ENCODE data around the gene SH3GLB1. TPM values are rescaled to one million over a fixed set of nuclear protein-coding genes. Genes with fewer than 3 reads are reported as not detected.
"Not testable (repeated sequence)": the region's sequence is repeated elsewhere in the genome, so short reads cannot be mapped to it uniquely, and the experiment has no call there.

Gene SH3GLB1
- total RNA-seq (2022) (48.7 and 50.6 TPM in 2 replicates), Bru-seq, nascent RNA (percentile 88 among the genes with signal in this experiment), BruChase-seq, experiment 1, labeled RNA remaining after a 2-hour chase (percentile 85 among the genes with signal in this experiment), BruChase-seq, experiment 2, labeled RNA remaining after a 6-hour chase (percentile 91 among the genes with signal in this experiment)
- long read RNA-seq, full-length matches to known transcripts, result 97 of 109 reads
- long read RNA-seq, partial matches to known transcripts, result 2 of 109 reads
- long read RNA-seq, other reads (novel, unspliced or antisense), result 10 of 109 reads

DNA sequence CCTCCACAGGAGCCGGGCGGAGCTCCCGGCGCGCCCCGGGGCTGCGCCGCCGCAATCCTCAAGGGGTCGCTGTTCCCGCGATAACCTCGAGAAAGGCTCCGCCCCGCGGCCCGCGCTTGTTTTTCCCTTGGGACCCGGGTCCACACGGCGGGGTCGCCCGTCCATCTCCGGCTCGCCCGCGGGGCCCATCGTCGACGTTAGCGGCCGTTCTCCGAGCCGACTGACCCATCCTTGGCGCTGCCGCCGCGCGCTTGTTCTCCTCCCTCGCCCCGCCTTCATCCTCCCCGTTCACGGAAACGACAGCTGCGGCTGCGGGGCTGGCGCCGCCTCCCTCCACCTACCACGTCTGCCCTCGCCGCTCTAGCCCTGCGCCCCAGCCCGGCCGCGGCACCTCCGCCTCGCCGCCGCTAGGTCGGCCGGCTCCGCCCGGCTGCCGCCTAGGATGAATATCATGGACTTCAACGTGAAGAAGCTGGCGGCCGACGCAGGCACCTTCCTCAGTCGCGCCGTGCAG, at the start of gene SH3GLB1:
Gene SH3GLB1, plus strand, starts transcription at position 119 of the 514 bp plus-strand sequence. Its CDS starts 324 bp downstream, at position 443.
- H3K36me3 ChIP-seq (ENCODE audit: control insufficient read depth, insufficient read depth, low read length), result no peaks in the 10 kb centered on the region
- H3K9me3 Mint-ChIP-seq (ENCODE audit: unreplicated experiment), result no peaks in the 10 kb centered on the region
- H3K27me3 Mint-ChIP-seq (ENCODE audit: insufficient read depth, unreplicated experiment), result no peaks in the 10 kb centered on the region
- peak within 1 kb of the TSS; percentile 98 for H3K4me3 Mint-ChIP-seq (ENCODE audit: unreplicated experiment)
- TF ChIP-seq, protein P1, sequence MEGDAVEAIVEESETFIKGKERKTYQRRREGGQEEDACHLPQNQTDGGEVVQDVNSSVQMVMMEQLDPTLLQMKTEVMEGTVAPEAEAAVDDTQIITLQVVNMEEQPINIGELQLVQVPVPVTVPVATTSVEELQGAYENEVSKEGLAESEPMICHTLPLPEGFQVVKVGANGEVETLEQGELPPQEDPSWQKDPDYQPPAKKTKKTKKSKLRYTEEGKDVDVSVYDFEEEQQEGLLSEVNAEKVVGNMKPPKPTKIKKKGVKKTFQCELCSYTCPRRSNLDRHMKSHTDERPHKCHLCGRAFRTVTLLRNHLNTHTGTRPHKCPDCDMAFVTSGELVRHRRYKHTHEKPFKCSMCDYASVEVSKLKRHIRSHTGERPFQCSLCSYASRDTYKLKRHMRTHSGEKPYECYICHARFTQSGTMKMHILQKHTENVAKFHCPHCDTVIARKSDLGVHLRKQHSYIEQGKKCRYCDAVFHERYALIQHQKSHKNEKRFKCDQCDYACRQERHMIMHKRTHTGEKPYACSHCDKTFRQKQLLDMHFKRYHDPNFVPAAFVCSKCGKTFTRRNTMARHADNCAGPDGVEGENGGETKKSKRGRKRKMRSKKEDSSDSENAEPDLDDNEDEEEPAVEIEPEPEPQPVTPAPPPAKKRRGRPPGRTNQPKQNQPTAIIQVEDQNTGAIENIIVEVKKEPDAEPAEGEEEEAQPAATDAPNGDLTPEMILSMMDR (IDR thresholded peaks at IDR 0.05; ENCODE audit: insufficient read depth in 1 of 2, low read depth in 1 of 2, low read length in 1 of 2, severe bottlenecking in 1 of 2, unreplicated experiment in 1 of 2), result peak; percentile 68 to 76
- H3K4me3 ChIP-seq (ENCODE audit: low read depth, low read length), result peak within 1 kb of the TSS; percentile 82
- peak within 1 kb of the TSS; percentile 95 for H3K27ac Mint-ChIP-seq (ENCODE audit: unreplicated experiment)
- peak; percentile 91 to 92 for DNase-seq
- peaks cover 10% of the 10 kb centered on the region for H3K36me3 Mint-ChIP-seq (ENCODE audit: insufficient read depth, unreplicated experiment)
- ChIA-PET CTCF (interaction anchor here (0.6 to 1.7 kb wide), 23 partner anchors 8 to 342 kb away, joined by 3 to 13 read pairs (median 4); partner anchors contain the start of genes HS2ST1, ODF2L and SELENOF), POLR2A (interaction anchor here (0.6 kb wide), 3 partner anchors 17 to 211 kb away, joined by 3 to 8 read pairs (median 4); partner anchors contain the start of genes HS2ST1 and SELENOF)
- no peaks in the 10 kb centered on the region for H3K27me3 ChIP-seq (replicated peaks; ENCODE audit: control insufficient read depth, insufficient read depth, low read length)
- H3K4me1 ChIP-seq, result peaks cover 10% of the 10 kb centered on the region
- BruUV-seq (replicated peaks), result no TSS peak
- H3K9me3 ChIP-seq, result no peaks in the 10 kb centered on the region
- intact Hi-C loops (cut with micrococcal nuclease; ENCODE audit: unreplicated experiment), result loop anchor here (2.0 to 10.0 kb wide), 4 partner anchors 70 to 380 kb away; partner anchors contain the start of genes HS2ST1 and SELENOF
- H3K4me1 Mint-ChIP-seq (ENCODE audit: low read depth, unreplicated experiment), result peaks cover 7% of the 10 kb centered on the region

DNA sequence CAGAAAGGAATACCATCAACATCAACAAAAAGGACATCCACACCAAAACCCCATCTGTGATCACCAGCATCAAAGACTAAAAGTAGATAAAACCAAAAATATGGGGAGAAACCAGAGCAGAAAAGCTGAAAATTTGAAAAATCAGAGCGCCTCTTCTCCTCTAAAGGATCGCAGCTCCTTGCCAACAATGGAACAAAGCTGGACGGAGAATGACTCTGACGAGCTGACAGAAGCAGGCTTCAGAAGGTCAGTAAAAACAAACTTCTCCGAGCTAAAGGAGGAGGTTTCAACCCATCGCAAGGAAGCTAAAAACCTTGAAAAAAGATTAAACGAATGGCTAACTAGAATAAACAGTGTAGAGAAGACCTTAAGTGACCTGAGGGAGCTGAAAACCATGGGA, 46.0 kb upstream of the SH3GLB1 start:
- CTCF ChIA-PET, POLR2A ChIA-PET: not testable (repeated sequence)

DNA sequence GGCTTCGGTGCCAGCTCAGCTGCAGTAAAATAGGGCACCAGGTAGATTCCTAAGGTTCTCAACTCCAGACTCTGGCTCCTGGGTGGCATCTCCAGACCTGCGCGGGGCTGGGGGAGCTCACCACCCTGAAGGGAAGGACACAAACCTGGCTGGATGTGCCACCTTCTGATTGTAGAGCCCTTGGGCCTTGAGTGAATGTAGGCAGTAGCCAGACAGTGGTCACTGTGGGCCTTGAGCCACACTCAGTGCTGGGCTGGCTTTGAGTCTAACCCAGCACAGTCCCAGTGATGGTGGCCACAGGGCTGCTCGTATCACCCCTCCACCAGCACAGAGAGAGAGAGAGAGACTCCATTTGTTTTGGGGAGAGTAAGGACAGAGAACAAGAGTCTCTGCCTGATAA, 38.0 kb upstream of the SH3GLB1 start:
- Histone ChIP-seq H3K4me1 (no peaks in the 10 kb centered on the region), H3K27me3 (replicated peaks; ENCODE audit: control insufficient read depth, insufficient read depth, low read length) (no peaks in the 10 kb centered on the region), H3K4me3 (ENCODE audit: low read depth, low read length) (no peak overlapping the region), H3K9me3 (no peaks in the 10 kb centered on the region), H3K36me3 (ENCODE audit: control insufficient read depth, insufficient read depth, low read length) (no peaks in the 10 kb centered on the region)
- Mint-ChIP-seq H3K4me1 (ENCODE audit: low read depth, unreplicated experiment) (peaks cover 11% of the 10 kb centered on the region), H3K36me3 (ENCODE audit: insufficient read depth, unreplicated experiment) (no peaks in the 10 kb centered on the region), H3K4me3 (ENCODE audit: unreplicated experiment) (no peak overlapping the region), H3K9me3 (ENCODE audit: unreplicated experiment) (no peaks in the 10 kb centered on the region), H3K27me3 (ENCODE audit: insufficient read depth, unreplicated experiment) (no peaks in the 10 kb centered on the region), H3K27ac (ENCODE audit: unreplicated experiment) (no peak overlapping the region)
- ChIA-PET POLR2A (no interaction called here), CTCF (no interaction called here)
- no peak for DNase-seq
- intact Hi-C loops (cut with micrococcal nuclease; ENCODE audit: unreplicated experiment), result no loop called here
- TF ChIP-seq, protein P1 (IDR thresholded peaks at IDR 0.05; ENCODE audit: insufficient read depth in 1 of 2, low read depth in 1 of 2, low read length in 1 of 2, severe bottlenecking in 1 of 2, unreplicated experiment in 1 of 2), result no peak
- no TSS peak for BruUV-seq (replicated peaks)

More for the DNA sequence above, 46.0 kb upstream of the SH3GLB1 start:
- H3K27me3 ChIP-seq (replicated peaks; ENCODE audit: control insufficient read depth, insufficient read depth, low read length); DNase-seq; H3K4me3 Mint-ChIP-seq (ENCODE audit: unreplicated experiment); BruUV-seq (replicated peaks); H3K27me3 Mint-ChIP-seq (ENCODE audit: insufficient read depth, unreplicated experiment); H3K36me3 ChIP-seq (ENCODE audit: control insufficient read depth, insufficient read depth, low read length); H3K4me1 ChIP-seq; intact Hi-C loops (cut with micrococcal nuclease; ENCODE audit: unreplicated experiment); H3K36me3 Mint-ChIP-seq (ENCODE audit: insufficient read depth, unreplicated experiment); H3K9me3 Mint-ChIP-seq (ENCODE audit: unreplicated experiment); H3K27ac Mint-ChIP-seq (ENCODE audit: unreplicated experiment); H3K9me3 ChIP-seq; H3K4me3 ChIP-seq (ENCODE audit: low read depth, low read length); H3K4me1 Mint-ChIP-seq (ENCODE audit: low read depth, unreplicated experiment): not testable (repeated sequence)

Measured in Caco-2 (cell line).